Measurements from ENCODE around the gene MLYCD. TPM values are rescaled to one million over a fixed set of nuclear protein-coding genes. Genes with fewer than 3 reads are reported as not detected.

MLYCD gene
- total and polyA plus RNA-seq, 8 donors = 3.4 to 6.6 (median 4.1) TPM

- ATAC-seq (no peak), DNase-seq (peak in 1 of 4 donors; percentile 77)
- no peak overlapping the region for H3K27ac ChIP-seq
Measured at GRCh38 chr16:83923581-83924365, 24.9 kb downstream of the MLYCD start.

GRCh38 chr16:83924686-83925085 lies 25.8 kb downstream of the MLYCD start:
- Histone ChIP-seq H3K4me1 (no peaks in the 10 kb centered on the region), H3K27ac (no peak overlapping the region), H3K36me3 (peaks cover 0 to 13% of the 10 kb centered on the region in 2 donors), H3K4me3 (no peak overlapping the region), H3K9me3 (no peaks in the 10 kb centered on the region), H3K27me3 (no peaks in the 10 kb centered on the region)
- no peak for ATAC-seq
- peak in 1 of 4 donors; percentile 43 for DNase-seq
- intact Hi-C loops (cut with DNase I) = no loop called here
- no peak for TF ChIP-seq CTCF (IDR thresholded peaks at IDR 0.05)

More at GRCh38 chr16:83923581-83924365, 24.9 kb downstream of the MLYCD start:
- Histone ChIP-seq H3K36me3 (peaks cover 0 to 22% of the 10 kb centered on the region in 2 donors), H3K27me3 (no peaks in the 10 kb centered on the region), H3K4me3 (no peak overlapping the region), H3K9me3 (no peaks in the 10 kb centered on the region), H3K4me1 (no peaks in the 10 kb centered on the region)
- no peak for TF ChIP-seq CTCF (IDR thresholded peaks at IDR 0.05)
- intact Hi-C loops (cut with DNase I) = no loop called here

GRCh38 chr16:83925095-83925905 lies 26.4 kb downstream of the MLYCD start:
- intact Hi-C loops (cut with DNase I) = no loop called here
- ATAC-seq = no peak
- peak in 1 of 4 donors; percentile 64 for DNase-seq
- H3K9me3 ChIP-seq = no peaks in the 10 kb centered on the region
- no peaks in the 10 kb centered on the region for H3K4me1 ChIP-seq
- no peaks in the 10 kb centered on the region for H3K27me3 ChIP-seq
- TF ChIP-seq CTCF (IDR thresholded peaks at IDR 0.05) = no peak
- peaks cover 0 to 7% of the 10 kb centered on the region in 2 donors for H3K36me3 ChIP-seq
- H3K4me3 ChIP-seq = no peak overlapping the region
- no peak overlapping the region for H3K27ac ChIP-seq

- intact Hi-C loops (cut with DNase I) = no loop called here
- no peaks in the 10 kb centered on the region for H3K9me3 ChIP-seq
- peaks cover 0 to 5% of the 10 kb centered on the region in 2 donors for H3K36me3 ChIP-seq
- no peak for TF ChIP-seq CTCF (IDR thresholded peaks at IDR 0.05)
- H3K4me1 ChIP-seq = no peaks in the 10 kb centered on the region
- peak in 1 of 4 donors; percentile 61 for DNase-seq
- no peak for ATAC-seq
- no peaks in the 10 kb centered on the region for H3K27me3 ChIP-seq
- no peak overlapping the region for H3K4me3 ChIP-seq
- no peak overlapping the region for H3K27ac ChIP-seq
Measured at GRCh38 chr16:83925957-83926725, 27.2 kb downstream of the MLYCD start.

All from left lung (tissue), 10 donors.